Medulla oblongata (tissue), 1 donor: ENCODE measurements around the gene TEX2.
"Not testable (repeated sequence)": the region's sequence is repeated elsewhere in the genome, so short reads cannot be mapped to it uniquely, and the experiment has no call there.

ENCODE experiments used
- DNase-seq: peaks from one replicate; pipeline ENCODE4 v3.0.0-alpha.2; 2015; ENCODE audit errors: extremely low spot score

Gene TEX2

GRCh38 chr17:64145751-64146417 is 117.2 kb downstream of the TEX2 start:
- peak; percentile 100 for DNase-seq

- DNase-seq = no peak
Observed at GRCh38 chr17:64145375-64145750, 117.7 kb downstream of the TEX2 start.

- DNase-seq = no peak
Observed at GRCh38 chr17:64139542-64139941, 123.5 kb downstream of the TEX2 start.

GRCh38 chr17:64138441-64138840 is 124.6 kb downstream of the TEX2 start:
- no peak for DNase-seq

- DNase-seq = no peak
Observed at GRCh38 chr17:64135000-64135399, 128.1 kb downstream of the TEX2 start.

- DNase-seq = no peak
Observed at GRCh38 chr17:64134216-64134970, 128.7 kb downstream of the TEX2 start.

GRCh38 chr17:64133546-64134215 is 129.4 kb downstream of the TEX2 start:
- DNase-seq = peak; percentile 86

GRCh38 chr17:64131606-64132270 is 131.3 kb downstream of the TEX2 start:
- no peak for DNase-seq

- DNase-seq = peak; percentile 47
Observed at GRCh38 chr17:64130559-64131001, 132.5 kb downstream of the TEX2 start.

- peak; percentile 94 for DNase-seq
Observed at GRCh38 chr17:64129765-64130558, 133.1 kb downstream of the TEX2 start, which contains the start of gene ERN1. Gene ERN1, minus strand, starts transcription at chr17:64130144. Its CDS starts 115 bp downstream, at chr17:64130029.

- DNase-seq = no peak
Observed at GRCh38 chr17:64129515-64129764, 133.6 kb downstream of the TEX2 start.

GRCh38 chr17:64128787-64129514 is 134.1 kb downstream of the TEX2 start:
- no peak for DNase-seq

GRCh38 chr17:64126918-64127317 is 136.1 kb downstream of the TEX2 start:
- DNase-seq = no peak

- DNase-seq = no peak
Observed at GRCh38 chr17:64125937-64126336, 137.1 kb downstream of the TEX2 start.

GRCh38 chr17:64124609-64125008 is 138.5 kb downstream of the TEX2 start:
- no peak for DNase-seq

- no peak for DNase-seq
Observed at GRCh38 chr17:64123114-64123513, 139.9 kb downstream of the TEX2 start.

GRCh38 chr17:64120972-64121786 is 141.9 kb downstream of the TEX2 start:
- not testable (repeated sequence) for DNase-seq

GRCh38 chr17:64120159-64120810 is 142.8 kb downstream of the TEX2 start:
- DNase-seq = no peak
